A549 (cell line): ENCODE measurements around the gene PLEKHG3.

Experiments used
- CBX8 ChIP-seq: fragments of 200-600 bp; sonication (generic); IDR thresholded peaks from 2 replicates; pipeline ENCODE4 v1.6.1; 2016
- CTCF ChIP-seq: fragments of >200 bp; sonication (Bioruptor Twin); formaldehyde crosslinking; IDR thresholded peaks from 3 replicates; pipeline ENCODE4 v1.5.1; 2016
- ELK1 ChIP-seq: fragments of 150-350 bp; IDR thresholded peaks from 2 replicates; pipeline ENCODE4 v1.6.1; 2014; ENCODE audit warnings: low read depth, mild to moderate bottlenecking, low read length
- EP300 ChIP-seq, 2 experiments: fragments of >200 bp; sonication (Bioruptor Twin); formaldehyde crosslinking; IDR thresholded peaks; 2 replicates in 1 of 2; 3 replicates in 1 of 2; pipeline ENCODE4 v1.6.1; 2016 to 2017
- ESRRA ChIP-seq: fragments of 150-350 bp; IDR thresholded peaks from 2 replicates; pipeline ENCODE4 v1.6.1; 2014; ENCODE audit warnings: mild to moderate bottlenecking, low read length, borderline replicate concordance
- KDM5A ChIP-seq: fragments of 200-600 bp; sonication (generic); IDR thresholded peaks from 2 replicates; pipeline ENCODE4 v1.6.1; 2016; ENCODE audit warnings: antibody characterized with exemption, mild to moderate bottlenecking
- MAX ChIP-seq: IDR thresholded peaks from 2 replicates; pipeline ENCODE4 v1.6.1; 2012
- MAZ ChIP-seq: fragments of 150-350 bp; IDR thresholded peaks from 2 replicates; pipeline ENCODE4 v1.6.1; 2014; ENCODE audit warnings: antibody characterized with exemption, low read depth, low read length, borderline replicate concordance
- RAD21 ChIP-seq, 2 experiments: fragments of >200 bp in 1 of 2; sonication (Bioruptor Twin) in 1 of 2; formaldehyde crosslinking in 1 of 2; IDR thresholded peaks in 1 of 2; conservative IDR thresholded peaks in 1 of 2; 2 replicates in 1 of 2; 3 replicates in 1 of 2; pipeline ENCODE4 v1.6.1; 2012 to 2018; ENCODE audit warnings: inconsistent platforms in 1 of 2
- RARB ChIP-seq: fragments of 250-450 bp; sonication (Bioruptor Pico); IDR thresholded peaks from 2 replicates; pipeline ENCODE4 v1.8.0; 2021; ENCODE audit warnings: mild to moderate bottlenecking, moderate library complexity
- TP53 ChIP-seq: fragments of 250-450 bp; sonication (Bioruptor Pico); IDR thresholded peaks from 2 replicates; pipeline ENCODE4 v1.5.0; 2021; ENCODE audit warnings: mild to moderate bottlenecking, moderate library complexity
- USF2 ChIP-seq: fragments of 450-650 bp; IDR thresholded peaks from 2 replicates; pipeline ENCODE4 v1.6.1; 2014; ENCODE audit warnings: antibody characterized with exemption
- ZFP36 ChIP-seq: fragments of 450-650 bp; IDR thresholded peaks from 2 replicates; pipeline ENCODE4 v1.6.1; 2014; ENCODE audit warnings: borderline replicate concordance; ENCODE audit not compliant: partially characterized antibody

- TF ChIP-seq ZFP36, result no peak
- no peak for TF ChIP-seq CTCF
- no peak for TF ChIP-seq MAZ
- TF ChIP-seq TP53, result no peak
- no peak for TF ChIP-seq RAD21 (conservative IDR thresholded peaks at IDR 0.05 in 1 of 2, IDR thresholded peaks at IDR 0.05 in 1 of 2)
- TF ChIP-seq EP300 (IDR thresholded peaks at IDR 0.05), result no peak
- no peak for TF ChIP-seq RARB (CRISPR knock-in tag)
- no peak for TF ChIP-seq ESRRA
- no peak for TF ChIP-seq USF2
- no peak for TF ChIP-seq MAX
- TF ChIP-seq ELK1, result no peak
- TF ChIP-seq KDM5A, result no peak
- TF ChIP-seq CBX8, result no peak
Measured at GRCh38 chr14:64736271-64737169, 32.3 kb downstream of the PLEKHG3 start.
